Stomach (tissue), 9 donors: ENCODE measurements around the gene ARTN. TPM values are rescaled to one million over a fixed set of nuclear protein-coding genes. Genes with fewer than 3 reads are reported as not detected.

Experiments
- DNase-seq, 2 donors: peaks; one replicate each; pipeline versions ENCODE4 v3.0.0 to v3.0.0-alpha.2; 2013 to 2019
- H3K27ac ChIP-seq, 5 donors: fragments of 200-600 bp in 4 of 5; sonication (generic) in 4 of 5; one replicate each; pipeline ENCODE4 v1.5.1; 2013 to 2019; ENCODE audit warnings: mild to moderate bottlenecking in 1 of 5, moderate library complexity in 1 of 5
- H3K27me3 ChIP-seq, 3 donors: fragments of 200-600 bp; sonication (generic); one replicate each; pipeline ENCODE4 v1.5.1; 2017 to 2019; ENCODE audit warnings: mixed run types in 1 of 3
- H3K36me3 ChIP-seq, 4 donors: fragments of 200-600 bp; sonication (generic); 1 replicate in 3 of 4; 2 replicates in 1 of 4; pipeline ENCODE4 v1.5.1; 2016 to 2019
- H3K4me1 ChIP-seq, 4 donors: fragments of 200-600 bp; sonication (generic); one replicate each; pipeline ENCODE4 v1.5.1; 2016 to 2019
- H3K4me3 ChIP-seq, 4 donors: fragments of 200-600 bp; sonication (generic) in 3 of 4; one replicate each; pipeline ENCODE4 v1.5.1; 2016 to 2019; ENCODE audit warnings: mild to moderate bottlenecking in 1 of 4
- H3K9me3 ChIP-seq, 4 donors: fragments of 200-600 bp; sonication (generic); one replicate each; pipeline ENCODE4 v1.5.1; 2016 to 2019
- EP300 ChIP-seq: sonication (generic); formaldehyde crosslinking; IDR thresholded peaks from one replicate; pipeline ENCODE4 v1.6.1; 2017; ENCODE audit warnings: antibody characterized with exemption
- POLR2A ChIP-seq, 4 donors: fragments of 450-650 bp; IDR thresholded peaks; one replicate each; pipeline ENCODE4 v1.6.1; 2016; ENCODE audit warnings: antibody characterized with exemption in 4 of 4, control low read depth in 2 of 4, mild to moderate bottlenecking in 1 of 4, moderate library complexity in 1 of 4
- POLR2AphosphoS5 ChIP-seq, 3 donors: sonication (generic); formaldehyde crosslinking; IDR thresholded peaks; one replicate each; pipeline ENCODE4 v1.6.1; 2016; ENCODE audit warnings: antibody characterized with exemption in 3 of 3
- WGBS, 5 donors: extraction: QIAGEN DNeasy Blood & Tissue Kit in 3 of 5; methylation state at CpG; one replicate each; pipeline versions ENCODE4 v1.1.5 to v1.1.7; 2013 to 2018; 5-methylcytosine and 5-hydroxymethylcytosine counted together
- intact Hi-C: fragments of 100-400 bp; cut with DNase I; formaldehyde crosslinking; loops from one replicate; pipeline ENCODE4 v1.15.1; 2023; ENCODE audit warnings: low total_unique reads
- polyA plus RNA-seq, 3 donors: library from polyadenylated mRNA; stranded (reverse); fragments of 200-250 nt; gene quantifications; one replicate each; pipeline ENCODE4 v1.2.3, GENCODE V29; 2013
- total RNA-seq, 5 donors: library from RNA; depleted of rRNA; stranded (reverse); fragments of >200 nt; gene quantifications; one replicate each; pipeline versions ENCODE4 v1.1.0 to v1.2.3, GENCODE V29; 2014 to 2016
- TF ChIP-seq, protein P1 (sequence below), 7 experiments: fragments of 450-650 bp in 4 of 7; fragments of 200-600 bp in 3 of 7; sonication (generic) in 3 of 7; IDR thresholded peaks; one replicate each; pipeline ENCODE4 v1.5.1; 2016 to 2019; ENCODE audit warnings: antibody characterized with exemption in 7 of 7, control low read depth in 2 of 7, mild to moderate bottlenecking in 1 of 7
- donor health status: healthy with polysubstance abuse.
- donor health status: Bipolar disorder and iron deficiency.
- donor health status: healthy.

The ARTN gene
- total and polyA plus RNA-seq, 8 donors = 0.44 to 4.8 (median 2.6) TPM; not detected in 4

DNA sequence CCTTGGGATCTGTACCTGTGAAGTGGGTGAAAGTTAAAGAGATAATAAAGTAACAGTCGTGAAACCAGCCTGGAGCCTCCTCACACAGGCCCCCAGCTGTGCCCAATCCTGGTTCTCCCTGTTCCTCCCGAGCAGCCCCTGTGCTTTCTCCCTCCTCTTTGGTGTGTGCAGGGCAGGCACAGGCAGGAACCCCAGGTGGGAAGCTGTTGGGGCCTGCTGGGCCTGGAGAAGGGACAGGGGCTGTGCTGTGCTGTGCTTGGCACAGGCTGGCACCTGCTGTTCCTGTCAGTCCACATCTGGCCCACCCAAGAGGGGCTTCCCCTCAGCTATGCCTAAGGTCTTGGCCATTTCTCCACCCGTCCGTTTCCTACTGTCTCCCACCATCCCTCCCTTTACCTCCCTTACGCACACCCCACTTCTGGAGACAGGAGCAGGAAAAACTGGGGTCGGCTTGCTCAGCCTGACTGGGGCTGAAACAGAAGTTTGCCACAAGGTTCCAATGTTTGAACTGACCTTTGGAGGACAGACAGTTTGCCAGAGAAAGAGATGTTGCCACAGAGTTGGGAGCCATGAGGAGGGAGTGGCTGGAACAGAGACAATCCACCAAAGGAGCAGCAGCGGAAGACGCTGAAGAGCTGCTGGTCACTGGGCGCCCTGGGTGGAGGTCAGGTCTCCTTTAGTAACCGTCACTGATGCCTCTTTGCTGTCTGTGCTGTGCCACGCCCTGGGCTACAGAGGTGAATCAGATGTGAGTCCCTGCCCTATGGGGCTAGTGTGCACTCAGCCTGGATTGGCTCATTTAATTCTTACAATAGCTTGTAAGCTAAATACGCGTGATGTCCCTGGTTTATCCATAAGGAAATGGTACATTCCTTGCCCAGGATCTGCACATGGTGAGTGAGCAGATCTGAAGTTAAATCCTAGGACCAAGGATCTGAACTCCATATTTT, 18.8 kb upstream of the ARTN start:
- WGBS, 5 donors = 80 to 87% (median 85%) methylated on average over 12 to 13 of the region's 13 CpGs
- Histone ChIP-seq H3K36me3 (peaks cover 0 to 16% (median under 1%) of the 10 kb centered on the region in 4 donors), H3K4me1 (peaks cover 0 to 18% (median 5%) of the 10 kb centered on the region in 4 donors), H3K9me3 (no peaks in the 10 kb centered on the region), H3K4me3 (no peak overlapping the region), H3K27me3 (no peaks in the 10 kb centered on the region), H3K27ac (no peak overlapping the region)
- no peak for DNase-seq
- intact Hi-C loops = no loop called here
- TF ChIP-seq EP300 = no peak
- TF ChIP-seq POLR2AphosphoS5 (IDR thresholded peaks at IDR 0.05) = no peak
- TF ChIP-seq, protein P1, sequence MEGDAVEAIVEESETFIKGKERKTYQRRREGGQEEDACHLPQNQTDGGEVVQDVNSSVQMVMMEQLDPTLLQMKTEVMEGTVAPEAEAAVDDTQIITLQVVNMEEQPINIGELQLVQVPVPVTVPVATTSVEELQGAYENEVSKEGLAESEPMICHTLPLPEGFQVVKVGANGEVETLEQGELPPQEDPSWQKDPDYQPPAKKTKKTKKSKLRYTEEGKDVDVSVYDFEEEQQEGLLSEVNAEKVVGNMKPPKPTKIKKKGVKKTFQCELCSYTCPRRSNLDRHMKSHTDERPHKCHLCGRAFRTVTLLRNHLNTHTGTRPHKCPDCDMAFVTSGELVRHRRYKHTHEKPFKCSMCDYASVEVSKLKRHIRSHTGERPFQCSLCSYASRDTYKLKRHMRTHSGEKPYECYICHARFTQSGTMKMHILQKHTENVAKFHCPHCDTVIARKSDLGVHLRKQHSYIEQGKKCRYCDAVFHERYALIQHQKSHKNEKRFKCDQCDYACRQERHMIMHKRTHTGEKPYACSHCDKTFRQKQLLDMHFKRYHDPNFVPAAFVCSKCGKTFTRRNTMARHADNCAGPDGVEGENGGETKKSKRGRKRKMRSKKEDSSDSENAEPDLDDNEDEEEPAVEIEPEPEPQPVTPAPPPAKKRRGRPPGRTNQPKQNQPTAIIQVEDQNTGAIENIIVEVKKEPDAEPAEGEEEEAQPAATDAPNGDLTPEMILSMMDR (IDR thresholded peaks at IDR 0.05) = no peak
- TF ChIP-seq POLR2A (IDR thresholded peaks at IDR 0.05) = no peak

DNA sequence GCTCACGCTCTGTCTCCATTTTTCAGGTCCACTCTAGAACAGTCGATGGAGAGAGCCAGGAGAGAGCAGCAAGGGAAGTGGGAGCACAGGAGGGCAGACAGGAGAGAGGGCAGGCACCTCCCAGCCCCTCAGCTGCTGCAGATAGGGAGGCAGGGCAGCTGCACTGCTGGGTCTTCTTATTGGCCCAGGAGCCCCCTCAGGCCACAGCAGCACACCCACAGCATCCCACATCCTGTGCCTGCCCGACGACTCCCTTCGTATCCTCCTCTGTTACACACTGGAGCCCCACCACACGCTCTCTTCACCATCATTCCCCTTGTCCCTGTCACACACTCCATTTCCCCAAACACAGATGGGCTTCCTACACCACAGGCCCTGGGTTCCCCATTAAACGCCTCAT, 13.7 kb upstream of the ARTN start:
- no peak overlapping the region for H3K4me3 ChIP-seq
- H3K9me3 ChIP-seq = no peaks in the 10 kb centered on the region
- TF ChIP-seq POLR2AphosphoS5 (IDR thresholded peaks at IDR 0.05) = no peak
- no peak for TF ChIP-seq EP300
- TF ChIP-seq POLR2A (IDR thresholded peaks at IDR 0.05) = no peak
- TF ChIP-seq, protein P1 (IDR thresholded peaks at IDR 0.05) = no peak
- 84 to 90% (median 89%) methylated on average over 7 of the region's 7 CpGs for WGBS, 5 donors
- no peak overlapping the region for H3K27ac ChIP-seq
- no peaks in the 10 kb centered on the region for H3K4me1 ChIP-seq
- no peak for DNase-seq
- H3K27me3 ChIP-seq = no peaks in the 10 kb centered on the region
- H3K36me3 ChIP-seq = peaks cover 0 to 15% (median 4%) of the 10 kb centered on the region in 4 donors
- intact Hi-C loops = no loop called here

DNA sequence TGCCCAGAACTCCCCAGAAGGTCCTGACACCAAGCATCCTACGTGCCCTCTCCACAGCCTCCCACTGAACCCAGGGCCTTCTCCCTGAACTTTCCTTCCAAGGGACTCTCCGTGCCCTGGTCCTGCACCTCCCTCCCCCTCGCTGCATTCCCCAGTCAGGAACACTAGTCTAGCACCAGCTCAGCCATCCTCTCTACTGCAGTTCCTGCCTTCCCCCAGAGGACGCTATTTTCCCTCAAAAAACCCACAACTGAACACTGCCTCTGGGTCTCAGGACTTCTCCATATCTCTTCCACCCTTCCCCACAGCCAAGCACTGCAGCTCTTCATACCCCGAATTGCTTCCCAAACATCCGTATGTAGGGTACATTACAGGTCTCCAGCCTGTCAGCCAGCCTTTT, 12.6 kb upstream of the ARTN start:
- no peaks in the 10 kb centered on the region for H3K27me3 ChIP-seq
- no peak overlapping the region for H3K4me3 ChIP-seq
- intact Hi-C loops = no loop called here
- no peak for DNase-seq
- WGBS, 5 donors = 83 to 92% (median 92%) methylated on average over 5 to 6 of the region's 6 CpGs
- no peak overlapping the region for H3K27ac ChIP-seq
- no peaks in the 10 kb centered on the region for H3K4me1 ChIP-seq
- TF ChIP-seq POLR2A (IDR thresholded peaks at IDR 0.05) = no peak
- no peak for TF ChIP-seq POLR2AphosphoS5 (IDR thresholded peaks at IDR 0.05)
- no peak for TF ChIP-seq EP300
- TF ChIP-seq, protein P1 (IDR thresholded peaks at IDR 0.05) = no peak
- H3K36me3 ChIP-seq = peaks cover 0 to 23% (median 8%) of the 10 kb centered on the region in 4 donors
- no peaks in the 10 kb centered on the region for H3K9me3 ChIP-seq

DNA sequence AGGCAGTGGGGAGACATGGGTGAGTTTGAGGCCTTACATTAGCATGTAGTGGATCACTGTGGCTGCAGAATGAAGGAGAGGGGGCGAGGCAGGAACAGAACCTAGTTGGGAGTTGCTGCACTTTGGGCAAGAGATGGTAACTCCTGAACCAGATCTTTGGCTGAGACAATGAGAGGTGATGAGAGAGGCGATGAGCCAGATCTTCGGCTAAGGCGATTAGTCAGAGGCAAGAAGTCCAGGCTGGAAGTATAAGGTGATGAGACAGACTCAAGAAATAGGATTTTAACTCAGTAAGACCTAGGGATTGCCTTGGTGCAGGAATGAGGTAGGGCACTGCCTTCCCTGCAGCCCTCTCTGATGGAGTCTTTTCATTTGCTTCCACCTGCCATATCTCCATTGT, 9.1 kb upstream of the ARTN start:
- no peak for DNase-seq
- Histone ChIP-seq H3K36me3 (peaks cover 0 to 27% (median 11%) of the 10 kb centered on the region in 4 donors), H3K27me3 (no peaks in the 10 kb centered on the region), H3K9me3 (no peaks in the 10 kb centered on the region), H3K4me1 (no peaks in the 10 kb centered on the region), H3K4me3 (no peak overlapping the region), H3K27ac (no peak overlapping the region)
- intact Hi-C loops = no loop called here
- WGBS, 5 donors = 83 to 99% (median 89%) methylated on average over 4 of the region's 4 CpGs
- TF ChIP-seq, protein P1 (IDR thresholded peaks at IDR 0.05) = no peak
- no peak for TF ChIP-seq EP300
- TF ChIP-seq POLR2AphosphoS5 (IDR thresholded peaks at IDR 0.05) = no peak
- TF ChIP-seq POLR2A (IDR thresholded peaks at IDR 0.05) = no peak
